ENCODE results near the gene SUV39H2. TPM values are rescaled to one million over a fixed set of nuclear protein-coding genes. Genes with fewer than 3 reads are reported as not detected.

Gene SUV39H2
- total and polyA plus RNA-seq, 10 of the 15 experiments (the other 5 are each of a cell fraction or from before 2014, with no cell fraction given): 24.3 to 41.1 (median 30.0) TPM

DNA sequence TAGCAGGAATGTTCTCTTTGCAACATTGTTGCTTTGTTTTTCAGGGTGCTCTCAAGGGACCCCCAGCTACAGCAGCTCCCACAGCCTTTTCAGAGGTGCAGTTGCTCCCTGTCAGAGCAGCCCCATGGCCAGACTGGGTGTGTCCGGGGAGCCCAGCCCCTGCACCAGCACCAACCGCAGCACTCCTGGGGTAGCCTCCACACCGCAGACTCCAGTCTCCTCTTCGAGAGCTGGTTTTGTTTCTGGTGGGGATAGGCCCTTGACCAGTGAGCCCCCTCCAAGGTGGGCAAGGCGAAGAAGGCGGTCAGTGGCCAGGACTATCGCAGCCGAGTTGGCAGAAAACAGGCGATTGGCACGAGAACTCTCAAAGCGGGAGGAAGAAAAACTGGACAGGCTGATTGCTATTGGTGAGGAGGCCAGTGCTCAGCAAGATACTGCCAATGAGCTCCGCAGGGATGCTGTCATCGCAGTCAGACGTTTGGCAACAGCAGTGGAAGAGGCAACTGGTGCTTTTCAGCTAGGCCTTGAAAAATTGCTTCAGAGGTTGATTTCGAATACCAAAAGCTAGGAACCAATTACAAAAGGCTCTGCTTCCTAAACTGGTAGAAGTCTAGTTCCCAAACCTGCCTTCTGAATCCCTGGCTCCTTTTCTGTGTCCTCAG is 35.2 kb upstream of the SUV39H2 start (continued):
- TF ChIP-seq, protein P1, sequence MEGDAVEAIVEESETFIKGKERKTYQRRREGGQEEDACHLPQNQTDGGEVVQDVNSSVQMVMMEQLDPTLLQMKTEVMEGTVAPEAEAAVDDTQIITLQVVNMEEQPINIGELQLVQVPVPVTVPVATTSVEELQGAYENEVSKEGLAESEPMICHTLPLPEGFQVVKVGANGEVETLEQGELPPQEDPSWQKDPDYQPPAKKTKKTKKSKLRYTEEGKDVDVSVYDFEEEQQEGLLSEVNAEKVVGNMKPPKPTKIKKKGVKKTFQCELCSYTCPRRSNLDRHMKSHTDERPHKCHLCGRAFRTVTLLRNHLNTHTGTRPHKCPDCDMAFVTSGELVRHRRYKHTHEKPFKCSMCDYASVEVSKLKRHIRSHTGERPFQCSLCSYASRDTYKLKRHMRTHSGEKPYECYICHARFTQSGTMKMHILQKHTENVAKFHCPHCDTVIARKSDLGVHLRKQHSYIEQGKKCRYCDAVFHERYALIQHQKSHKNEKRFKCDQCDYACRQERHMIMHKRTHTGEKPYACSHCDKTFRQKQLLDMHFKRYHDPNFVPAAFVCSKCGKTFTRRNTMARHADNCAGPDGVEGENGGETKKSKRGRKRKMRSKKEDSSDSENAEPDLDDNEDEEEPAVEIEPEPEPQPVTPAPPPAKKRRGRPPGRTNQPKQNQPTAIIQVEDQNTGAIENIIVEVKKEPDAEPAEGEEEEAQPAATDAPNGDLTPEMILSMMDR (IDR thresholded peaks at IDR 0.05 in 2 of 3, conservative IDR thresholded peaks at IDR 0.05 in 1 of 3; ENCODE audit: control insufficient read depth in 2 of 3, extremely low read depth in 1 of 3, insufficient read depth in 1 of 3, low read depth in 3 of 3, low read length in 3 of 3): no peak
- no peak for TF ChIP-seq KLF5 (IDR thresholded peaks at IDR 0.05; ENCODE audit: partially characterized antibody)
- no peak for TF ChIP-seq BMI1 (IDR thresholded peaks at IDR 0.05; ENCODE audit: borderline replicate concordance)
- no peak for TF ChIP-seq IRF4 (IDR thresholded peaks at IDR 0.05; ENCODE audit: low read depth, low read length)
- TF ChIP-seq, protein P2, sequence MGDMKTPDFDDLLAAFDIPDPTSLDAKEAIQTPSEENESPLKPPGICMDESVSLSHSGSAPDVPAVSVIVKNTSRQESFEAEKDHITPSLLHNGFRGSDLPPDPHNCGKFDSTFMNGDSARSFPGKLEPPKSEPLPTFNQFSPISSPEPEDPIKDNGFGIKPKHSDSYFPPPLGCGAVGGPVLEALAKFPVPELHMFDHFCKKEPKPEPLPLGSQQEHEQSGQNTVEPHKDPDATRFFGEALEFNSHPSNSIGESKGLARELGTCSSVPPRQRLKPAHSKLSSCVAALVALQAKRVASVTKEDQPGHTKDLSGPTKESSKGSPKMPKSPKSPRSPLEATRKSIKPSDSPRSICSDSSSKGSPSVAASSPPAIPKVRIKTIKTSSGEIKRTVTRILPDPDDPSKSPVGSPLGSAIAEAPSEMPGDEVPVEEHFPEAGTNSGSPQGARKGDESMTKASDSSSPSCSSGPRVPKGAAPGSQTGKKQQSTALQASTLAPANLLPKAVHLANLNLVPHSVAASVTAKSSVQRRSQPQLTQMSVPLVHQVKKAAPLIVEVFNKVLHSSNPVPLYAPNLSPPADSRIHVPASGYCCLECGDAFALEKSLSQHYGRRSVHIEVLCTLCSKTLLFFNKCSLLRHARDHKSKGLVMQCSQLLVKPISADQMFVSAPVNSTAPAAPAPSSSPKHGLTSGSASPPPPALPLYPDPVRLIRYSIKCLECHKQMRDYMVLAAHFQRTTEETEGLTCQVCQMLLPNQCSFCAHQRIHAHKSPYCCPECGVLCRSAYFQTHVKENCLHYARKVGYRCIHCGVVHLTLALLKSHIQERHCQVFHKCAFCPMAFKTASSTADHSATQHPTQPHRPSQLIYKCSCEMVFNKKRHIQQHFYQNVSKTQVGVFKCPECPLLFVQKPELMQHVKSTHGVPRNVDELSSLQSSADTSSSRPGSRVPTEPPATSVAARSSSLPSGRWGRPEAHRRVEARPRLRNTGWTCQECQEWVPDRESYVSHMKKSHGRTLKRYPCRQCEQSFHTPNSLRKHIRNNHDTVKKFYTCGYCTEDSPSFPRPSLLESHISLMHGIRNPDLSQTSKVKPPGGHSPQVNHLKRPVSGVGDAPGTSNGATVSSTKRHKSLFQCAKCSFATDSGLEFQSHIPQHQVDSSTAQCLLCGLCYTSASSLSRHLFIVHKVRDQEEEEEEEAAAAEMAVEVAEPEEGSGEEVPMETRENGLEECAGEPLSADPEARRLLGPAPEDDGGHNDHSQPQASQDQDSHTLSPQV (IDR thresholded peaks at IDR 0.05): no peak

All from GM12878 (cell line).